HG02798 (cell line): ENCODE data around the gene TIAM2.
"Not testable (repeated sequence)": the region's sequence is repeated elsewhere in the genome, so short reads cannot be mapped to it uniquely, and the experiment has no call there.

Experiments
- ATAC-seq: cut with Tn5 transposase; IDR thresholded peaks from one replicate; pipeline ENCODE4 v1.9.1; 2021; ENCODE audit warnings: mild to moderate bottlenecking; ENCODE audit not compliant: unreplicated experiment, poor library complexity

TIAM2 gene

DNA sequence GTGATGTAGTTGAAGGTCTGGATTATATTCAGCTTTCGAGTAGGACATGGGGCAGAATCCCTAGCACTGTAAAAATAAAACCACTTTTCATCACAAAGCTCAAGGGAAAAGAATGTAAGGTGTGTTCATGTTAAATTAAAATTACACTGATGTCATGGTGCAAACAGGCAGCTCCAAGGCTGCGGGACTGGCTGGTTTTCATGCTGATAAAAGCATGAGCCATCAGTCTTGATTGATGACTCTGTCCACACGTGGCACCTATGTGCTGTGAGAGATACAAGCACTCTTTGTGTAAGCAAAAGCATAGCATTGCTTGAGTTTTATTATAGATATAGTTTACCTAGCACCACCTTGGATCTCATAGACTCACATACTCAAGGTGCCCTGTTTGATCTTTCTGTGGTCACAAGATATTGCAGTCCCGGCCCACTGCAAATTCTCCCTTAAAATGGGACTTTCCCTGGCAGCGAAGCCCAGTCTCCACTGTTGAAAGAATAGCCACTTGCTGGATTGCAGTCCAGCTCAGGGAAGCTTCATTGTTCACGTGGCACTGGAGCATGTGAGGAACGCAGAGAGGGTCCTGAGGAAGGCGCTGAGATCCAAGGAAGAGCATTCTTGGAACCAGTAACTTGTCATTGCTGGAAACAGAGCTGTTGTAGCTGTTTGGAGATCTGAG is 90.6 kb downstream of the TIAM2 start:
- no peak for ATAC-seq

DNA sequence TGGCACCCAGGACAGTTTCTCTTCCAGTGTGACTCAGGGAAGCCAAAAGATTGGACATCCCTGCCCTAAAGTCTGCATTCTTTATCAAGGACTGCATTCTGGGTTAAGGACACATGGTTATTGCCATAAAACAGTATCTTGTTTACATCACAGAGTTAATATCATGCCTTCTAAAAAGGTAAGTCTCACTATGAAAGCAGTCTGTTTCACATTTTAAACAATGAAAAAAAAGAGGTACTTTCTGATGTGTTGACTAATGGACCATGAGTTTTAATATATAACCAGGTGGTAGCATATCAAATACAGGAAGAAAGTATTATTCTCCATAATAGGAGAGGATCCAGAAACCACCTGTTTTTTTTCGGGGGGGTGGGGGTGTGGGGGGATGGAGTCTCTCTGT is 93.7 kb downstream of the TIAM2 start:
- no peak for ATAC-seq

DNA sequence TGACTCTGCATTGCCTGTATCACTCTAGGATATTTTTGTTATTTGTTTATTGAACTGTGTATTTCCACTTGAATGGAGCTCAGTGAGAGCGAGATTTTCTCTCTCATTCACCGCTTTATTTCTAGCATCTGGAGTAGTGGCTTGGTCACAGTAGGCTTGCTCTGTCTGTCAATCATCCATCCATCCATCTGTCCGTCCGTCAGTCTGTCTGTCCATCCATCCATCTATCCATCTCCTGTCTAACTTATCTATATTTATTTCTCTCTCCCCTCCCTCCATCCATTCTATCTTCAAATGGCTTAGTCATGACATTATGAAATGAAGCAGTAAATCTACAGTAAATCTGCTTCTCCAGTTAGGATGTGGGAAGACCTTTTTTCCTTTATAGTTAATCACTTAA is 94.6 kb downstream of the TIAM2 start:
- no peak for ATAC-seq

DNA sequence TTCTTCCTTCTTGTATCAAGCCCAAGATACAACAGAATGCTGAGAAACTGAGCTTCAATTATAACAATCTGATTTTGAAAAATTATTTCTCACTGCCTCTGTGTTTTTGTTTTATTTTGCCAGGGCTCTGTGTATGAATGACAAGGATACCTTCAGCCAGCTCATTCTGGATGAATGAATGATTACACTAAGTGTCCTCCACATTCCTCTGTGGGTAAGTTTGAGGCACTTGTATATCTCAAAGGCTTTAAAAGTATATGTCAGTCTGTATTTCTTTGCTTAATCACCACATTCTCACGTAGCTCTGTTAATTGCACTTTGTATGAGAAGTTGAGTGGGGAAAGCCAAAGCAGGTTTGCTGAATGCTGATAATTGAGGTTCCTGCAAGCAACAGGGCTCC is 95.1 kb downstream of the TIAM2 start:
- ATAC-seq: no peak

DNA sequence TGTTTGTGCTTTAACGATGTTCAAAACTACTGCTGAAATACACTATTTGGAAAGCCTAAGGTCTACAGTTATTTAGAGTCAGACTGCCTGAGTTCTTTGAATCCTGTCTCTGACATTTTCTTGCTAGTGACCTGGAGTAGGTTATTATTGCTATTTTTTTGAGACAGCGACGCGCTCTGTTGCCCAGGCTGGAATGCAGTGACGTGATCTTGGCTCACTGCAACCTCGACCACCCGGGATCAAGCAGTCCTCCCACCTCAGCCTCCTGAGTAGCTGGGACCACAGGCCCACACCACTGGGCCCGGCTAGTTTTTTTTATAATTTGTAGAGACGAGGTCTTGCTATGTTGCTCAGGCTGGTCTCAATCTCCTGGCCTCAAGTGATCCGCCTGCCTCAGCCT is 96.6 kb downstream of the TIAM2 start:
- ATAC-seq: no peak

DNA sequence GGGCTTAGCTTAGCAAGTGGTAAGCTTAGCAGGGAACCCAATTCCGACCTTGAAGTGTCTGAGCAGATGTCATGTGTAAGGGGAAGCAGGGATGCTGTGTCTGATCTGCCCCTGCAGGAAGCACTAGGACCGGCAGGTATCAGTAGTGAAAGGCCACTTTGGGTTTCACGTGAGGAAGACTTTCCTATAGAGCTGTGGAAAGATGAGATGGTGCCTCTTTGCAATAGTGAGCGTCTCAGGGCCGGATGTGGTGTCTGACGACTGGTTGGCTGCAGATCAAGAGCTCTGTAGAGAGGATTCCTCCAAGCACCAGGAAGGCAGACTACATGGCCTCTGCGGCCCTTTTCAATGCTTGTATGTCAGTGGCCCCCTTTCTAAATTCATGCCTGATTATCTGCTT is 98.3 kb downstream of the TIAM2 start:
- ATAC-seq: no peak

DNA sequence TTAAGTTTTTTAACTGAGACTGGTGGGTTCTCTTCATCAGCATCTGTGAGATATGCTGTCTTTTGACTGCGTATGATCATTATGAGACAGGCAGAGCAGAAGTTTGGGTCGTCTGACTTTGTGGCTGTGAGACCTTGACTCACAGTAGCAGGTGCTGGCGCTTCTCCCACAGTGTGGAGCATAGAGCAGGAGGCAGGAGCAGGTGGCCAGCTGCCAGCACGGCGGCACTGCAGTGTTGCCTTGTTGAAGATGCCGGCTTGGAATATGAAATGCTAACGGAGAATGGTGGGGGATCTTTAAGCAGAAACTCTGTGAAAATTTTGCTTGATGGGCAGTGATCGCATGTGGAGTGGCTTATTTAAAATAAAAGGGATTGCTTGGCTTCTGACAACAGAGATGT is 105.0 kb downstream of the TIAM2 start:
- no peak for ATAC-seq

DNA sequence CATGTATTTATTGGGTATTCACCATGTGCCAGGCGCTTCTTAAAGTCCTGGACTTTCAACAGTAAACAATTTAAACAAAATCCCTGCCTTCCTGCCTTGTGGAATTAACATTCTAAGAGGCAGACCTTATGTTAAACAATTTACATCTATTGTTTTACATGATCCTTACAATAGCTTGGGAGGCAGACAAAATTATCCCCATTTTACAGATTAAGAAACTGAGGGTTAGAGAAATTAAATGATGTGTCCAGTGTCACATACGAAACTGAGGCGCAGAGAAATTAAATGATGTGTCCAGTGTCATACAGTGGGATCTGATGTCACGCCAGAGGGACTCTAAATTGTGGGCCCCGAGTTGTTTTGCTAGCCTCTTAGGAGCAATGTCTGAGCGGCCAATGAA is 105.5 kb downstream of the TIAM2 start:
- ATAC-seq: no peak

DNA sequence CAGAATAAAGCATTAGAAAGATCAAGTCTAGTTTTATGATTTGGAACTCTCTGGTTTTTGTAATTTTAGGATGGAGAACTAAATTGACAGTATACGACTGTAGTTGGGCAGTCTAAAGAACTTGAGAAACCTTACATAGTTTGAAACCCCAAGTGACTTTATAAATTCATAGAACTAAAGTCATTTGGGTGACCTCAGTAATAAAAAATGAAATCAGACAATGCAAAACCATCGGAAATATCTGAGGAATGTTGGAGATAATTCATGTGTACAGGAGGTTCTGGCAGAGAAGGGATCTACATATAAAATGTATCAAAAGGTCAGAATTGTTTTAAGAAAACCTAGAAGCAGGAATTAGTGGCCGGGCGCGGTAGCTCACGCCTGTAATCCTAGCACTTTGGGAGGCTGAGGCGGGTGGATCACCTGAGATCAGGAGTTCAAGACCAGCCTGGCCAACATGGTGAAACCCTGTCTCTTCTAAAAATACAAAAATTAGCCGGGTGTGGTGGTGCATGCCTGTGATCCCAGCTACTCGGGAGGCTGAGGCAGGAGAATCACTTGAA is 108.0 kb downstream of the TIAM2 start:
- not testable (repeated sequence) for ATAC-seq

DNA sequence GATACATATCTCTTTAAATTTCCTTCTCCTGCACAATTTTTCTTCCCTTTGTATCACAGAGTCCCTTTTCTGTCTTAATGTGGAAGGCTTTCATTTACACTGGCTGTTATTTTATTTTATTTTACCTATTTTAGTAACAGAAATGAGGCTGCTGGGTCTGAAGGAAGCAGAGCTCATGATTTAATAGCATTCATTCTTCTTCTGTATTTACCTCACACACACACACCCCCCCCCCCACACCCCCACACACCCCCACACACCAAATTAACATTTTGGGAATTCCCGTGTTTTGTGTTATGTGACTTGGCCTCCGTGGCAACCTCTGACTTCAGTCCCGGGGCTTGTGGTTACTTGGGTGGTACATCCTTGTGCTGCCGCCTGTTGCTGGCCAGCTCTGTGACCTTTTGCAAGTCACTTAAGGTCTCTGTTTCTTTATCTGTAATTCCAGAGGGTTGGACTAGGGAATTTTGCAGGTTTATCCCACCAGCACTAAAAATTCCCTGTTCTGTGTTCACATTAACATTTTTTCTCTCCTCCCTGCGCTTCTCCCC is 108.8 kb downstream of the TIAM2 start:
- ATAC-seq: no peak

DNA sequence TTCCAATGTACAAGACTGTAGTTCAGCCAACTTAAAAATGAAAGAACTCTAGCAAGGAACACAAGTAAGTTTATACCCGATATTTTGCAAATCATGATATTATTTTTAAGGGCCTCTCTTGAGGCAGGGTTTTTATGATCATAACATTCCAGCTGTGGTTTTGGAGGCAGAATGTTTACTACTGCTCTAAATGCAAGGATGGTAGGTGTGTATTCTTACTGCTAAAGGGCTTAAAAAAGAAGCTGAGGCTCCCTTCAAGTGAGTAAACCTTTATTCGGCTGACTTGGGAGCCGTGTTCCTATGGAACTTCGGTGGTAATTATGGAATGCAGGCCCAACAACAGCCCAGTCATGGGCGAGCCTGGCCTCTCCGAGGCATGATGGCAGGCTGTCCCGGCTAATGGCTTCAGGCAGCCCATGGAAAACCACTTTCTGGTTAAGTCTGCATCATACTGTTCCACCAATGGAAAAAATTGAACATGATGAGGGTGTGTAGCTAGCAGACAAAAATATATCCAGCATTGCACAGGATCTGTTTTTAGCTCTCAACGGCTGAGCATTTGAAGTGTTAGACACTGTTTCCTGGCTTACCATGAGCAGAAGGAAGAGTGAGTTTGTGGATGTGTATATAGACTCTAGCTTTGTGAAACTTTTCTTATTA is 111.5 kb downstream of the TIAM2 start:
- no peak for ATAC-seq

DNA sequence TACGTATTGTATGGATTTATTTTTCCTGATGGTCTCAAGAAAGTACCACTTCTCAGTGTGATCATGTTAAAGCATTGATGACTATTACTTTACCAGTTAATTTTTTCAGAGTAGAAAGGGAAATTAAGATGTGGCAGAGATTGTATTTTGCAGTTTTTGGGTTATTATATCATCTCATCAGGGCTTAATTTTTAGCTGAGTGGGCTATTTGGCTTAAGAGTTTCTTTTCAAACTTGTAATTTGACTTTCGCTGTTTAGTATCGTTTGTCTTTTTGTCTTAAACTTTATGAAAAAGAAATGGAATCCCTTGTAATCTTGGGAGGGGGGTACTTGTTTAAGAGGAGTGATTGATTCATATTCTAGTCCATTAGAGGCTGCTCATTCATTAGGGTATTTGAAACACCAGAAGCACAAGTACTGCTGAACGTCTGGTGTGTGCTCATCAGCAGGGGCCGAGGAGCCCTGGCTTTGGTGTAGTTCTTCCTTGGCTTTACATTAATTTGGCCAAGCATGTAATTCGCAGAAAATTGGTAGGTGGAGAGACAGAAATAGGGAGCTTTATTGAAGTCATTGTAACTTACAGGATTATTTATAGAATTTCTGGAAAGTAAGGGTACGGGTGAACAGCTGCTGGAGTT is 112.4 kb downstream of the TIAM2 start:
- no peak for ATAC-seq

DNA sequence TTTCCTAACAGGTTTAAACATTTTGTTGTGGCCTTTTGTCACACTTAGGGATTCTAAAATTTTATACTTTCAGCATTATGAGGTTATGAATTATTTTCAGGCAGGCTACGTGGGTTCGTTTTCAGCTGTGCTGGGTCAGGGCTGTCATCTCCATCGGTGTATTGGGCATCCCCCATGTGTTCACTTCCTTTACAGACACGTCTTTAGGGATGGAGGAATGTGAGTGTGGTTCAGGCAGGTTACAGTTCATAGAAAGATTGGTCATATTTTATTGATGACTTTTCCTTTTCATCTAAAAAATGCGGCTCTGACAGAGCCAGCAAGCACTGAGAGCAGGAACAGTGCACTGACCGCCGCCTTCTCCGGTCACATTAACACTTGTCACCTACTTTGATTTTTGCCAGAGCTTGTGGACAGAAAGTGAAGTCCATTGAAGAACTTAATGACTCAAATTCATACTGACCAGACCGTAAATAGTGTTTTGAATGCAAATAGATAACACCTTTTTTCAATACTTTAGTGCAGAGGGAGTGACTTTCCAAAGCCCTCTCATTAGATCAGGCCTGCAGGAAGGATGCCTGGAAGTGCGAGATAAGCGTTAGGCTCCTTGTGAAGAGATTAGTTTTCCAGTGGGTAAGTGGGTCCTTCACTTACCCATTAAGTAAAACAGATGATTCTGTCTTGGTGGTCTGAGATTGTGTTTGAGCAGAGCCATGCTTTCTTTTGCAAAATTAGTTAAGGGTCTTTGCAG is 113.1 kb downstream of the TIAM2 start:
- ATAC-seq: no peak

DNA sequence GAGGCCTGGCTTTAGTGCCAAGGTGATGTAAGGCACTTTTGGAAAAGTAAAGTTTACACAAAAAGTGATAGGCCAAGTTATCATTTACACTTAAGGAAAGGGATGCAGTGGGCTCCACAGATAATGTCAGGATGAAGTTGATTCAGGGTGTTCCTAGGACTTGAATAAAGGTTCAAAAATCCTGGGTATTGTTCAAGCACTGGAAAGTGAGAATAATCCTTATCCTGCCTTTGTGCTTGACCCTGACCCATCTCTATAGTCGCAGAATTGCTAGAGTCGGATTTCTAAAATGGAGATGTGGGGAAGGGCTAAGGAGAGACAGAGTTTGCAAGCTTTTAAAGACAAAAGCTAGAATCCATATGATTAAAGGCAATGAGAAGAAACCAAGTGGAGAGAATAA is 115.6 kb downstream of the TIAM2 start:
- no peak for ATAC-seq

DNA sequence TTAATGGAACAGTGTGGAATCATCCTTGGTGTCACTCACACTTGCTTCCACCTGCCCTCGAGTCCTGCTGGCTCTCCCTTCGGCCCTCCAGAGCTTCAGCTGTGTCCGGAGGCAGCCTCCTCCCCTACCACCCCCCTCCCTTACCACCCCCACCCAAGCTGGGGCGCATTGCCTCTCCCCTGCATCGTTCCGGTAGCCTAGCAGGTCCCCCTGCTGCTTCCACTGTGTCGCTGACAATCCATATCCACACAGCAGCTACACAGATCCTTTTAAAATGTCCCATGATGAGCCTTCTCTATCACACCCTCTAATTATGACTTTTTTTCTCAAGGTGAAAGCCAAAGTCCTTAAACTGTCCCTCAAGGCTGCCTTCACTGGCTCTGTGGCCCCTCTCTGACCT is 117.6 kb downstream of the TIAM2 start:
- no peak for ATAC-seq

DNA sequence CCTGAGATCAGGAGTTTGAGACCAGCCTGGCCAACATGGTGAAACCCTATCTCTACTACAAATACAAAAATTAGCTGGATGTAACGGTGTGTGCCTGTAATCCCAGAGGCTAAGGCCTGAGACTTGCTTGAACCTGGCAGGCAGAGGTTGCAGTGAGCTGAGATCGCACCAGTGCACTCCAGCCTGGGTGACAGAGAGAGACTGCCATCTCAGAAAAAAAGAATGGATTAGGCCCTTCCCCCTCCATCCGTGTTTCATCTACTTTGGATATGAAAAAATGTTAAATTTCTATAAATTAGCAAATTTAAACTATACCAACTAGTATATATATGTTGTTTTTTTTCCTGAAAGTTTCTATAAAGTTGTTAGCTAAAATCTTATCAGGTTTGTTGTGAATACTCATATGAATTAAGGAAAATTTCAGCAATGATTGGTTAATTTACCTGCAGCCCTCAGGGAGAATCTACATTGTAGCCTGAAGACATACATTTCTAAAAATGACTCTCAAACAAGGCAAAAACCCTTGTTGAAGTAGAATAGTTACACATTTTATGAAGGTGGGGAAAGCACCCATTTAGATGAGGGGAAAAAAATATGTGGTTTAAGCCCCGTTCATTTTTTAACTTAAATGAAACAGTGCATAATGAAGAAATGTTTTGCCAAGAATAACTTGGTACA is 120.9 kb downstream of the TIAM2 start:
- no peak for ATAC-seq

DNA sequence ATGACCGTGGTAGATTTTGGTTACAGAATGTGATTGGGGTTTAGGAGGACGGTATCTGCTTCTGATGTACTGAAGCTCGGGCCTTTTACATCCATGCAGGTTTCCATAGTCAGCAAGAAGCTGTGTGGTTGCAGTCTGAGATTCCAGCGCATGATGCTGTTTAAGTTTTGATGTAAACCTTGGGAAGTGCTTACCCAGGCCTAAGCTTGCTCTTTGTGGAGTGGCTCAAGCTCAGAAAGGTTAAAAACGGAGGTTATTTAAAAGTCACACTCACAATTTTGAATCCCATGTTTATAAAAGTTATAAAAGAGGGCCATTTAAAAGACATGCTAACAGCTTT is 121.4 kb downstream of the TIAM2 start:
- ATAC-seq: no peak

DNA sequence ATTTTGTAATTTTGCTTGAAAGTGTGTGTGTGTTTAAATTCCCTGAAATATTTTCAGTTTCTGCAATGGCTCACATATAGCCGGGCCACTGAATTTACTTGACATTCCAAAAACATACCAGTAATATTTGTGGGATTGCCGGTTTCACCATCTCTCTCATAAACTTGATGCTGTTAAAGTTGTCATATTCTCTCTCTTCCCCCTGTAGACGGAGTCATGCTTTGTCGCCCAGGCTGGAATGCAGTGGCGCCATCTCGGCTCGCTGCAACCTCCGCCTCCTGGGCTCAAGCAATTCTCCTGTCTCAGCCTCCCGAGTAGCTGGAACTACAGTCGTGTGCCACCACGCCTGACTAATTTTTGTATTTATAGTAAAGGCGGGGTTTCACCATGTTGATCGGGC is 122.1 kb downstream of the TIAM2 start:
- no peak for ATAC-seq

DNA sequence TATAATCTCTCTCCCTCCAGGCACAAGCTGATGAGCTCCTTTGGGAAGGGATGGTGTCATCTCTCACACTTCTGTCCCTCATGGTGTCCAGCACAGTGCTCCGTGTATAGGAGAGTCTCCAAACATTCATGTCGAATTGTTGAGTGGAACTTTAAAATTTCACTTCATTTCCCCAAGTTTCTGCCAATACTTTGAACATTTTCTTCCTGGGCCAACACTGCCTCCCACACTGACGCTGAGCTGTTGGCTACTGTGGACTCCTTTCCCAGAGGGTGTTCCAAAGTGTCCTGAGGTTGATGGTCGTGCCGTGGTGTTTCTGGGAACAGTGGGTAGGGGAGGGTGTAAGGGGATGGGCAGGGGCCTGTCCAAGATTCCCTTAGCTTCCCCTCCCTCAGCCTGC is 122.7 kb downstream of the TIAM2 start:
- ATAC-seq: no peak

DNA sequence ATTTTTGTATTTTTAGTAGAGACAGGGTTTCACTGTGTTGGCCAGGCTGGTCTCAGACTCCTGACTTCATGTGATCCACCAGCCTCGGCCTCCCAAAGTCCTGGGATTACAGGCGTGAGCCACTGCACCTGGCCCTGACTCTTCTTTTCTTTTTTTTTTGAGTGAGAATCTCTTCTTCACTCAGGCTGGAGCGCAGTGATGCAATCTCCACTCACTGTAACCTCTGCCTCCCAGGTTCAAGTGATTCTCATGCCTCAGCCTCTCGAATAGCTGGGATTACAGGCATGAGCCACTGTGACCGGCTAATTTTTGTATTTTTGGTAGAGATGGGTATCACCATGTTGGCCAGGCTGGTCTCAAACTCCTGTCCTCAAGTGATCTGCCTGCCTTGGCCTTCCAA is 124.1 kb downstream of the TIAM2 start:
- not testable (repeated sequence) for ATAC-seq
